ENCODE data around the gene CAPN10. TPM values are rescaled to one million over a fixed set of nuclear protein-coding genes. Genes with fewer than 3 reads are reported as not detected.

CAPN10 gene
- total RNA-seq, 4 donors from 2014 or later, result 6.8 to 12.2 (median 7.5) TPM

DNA sequence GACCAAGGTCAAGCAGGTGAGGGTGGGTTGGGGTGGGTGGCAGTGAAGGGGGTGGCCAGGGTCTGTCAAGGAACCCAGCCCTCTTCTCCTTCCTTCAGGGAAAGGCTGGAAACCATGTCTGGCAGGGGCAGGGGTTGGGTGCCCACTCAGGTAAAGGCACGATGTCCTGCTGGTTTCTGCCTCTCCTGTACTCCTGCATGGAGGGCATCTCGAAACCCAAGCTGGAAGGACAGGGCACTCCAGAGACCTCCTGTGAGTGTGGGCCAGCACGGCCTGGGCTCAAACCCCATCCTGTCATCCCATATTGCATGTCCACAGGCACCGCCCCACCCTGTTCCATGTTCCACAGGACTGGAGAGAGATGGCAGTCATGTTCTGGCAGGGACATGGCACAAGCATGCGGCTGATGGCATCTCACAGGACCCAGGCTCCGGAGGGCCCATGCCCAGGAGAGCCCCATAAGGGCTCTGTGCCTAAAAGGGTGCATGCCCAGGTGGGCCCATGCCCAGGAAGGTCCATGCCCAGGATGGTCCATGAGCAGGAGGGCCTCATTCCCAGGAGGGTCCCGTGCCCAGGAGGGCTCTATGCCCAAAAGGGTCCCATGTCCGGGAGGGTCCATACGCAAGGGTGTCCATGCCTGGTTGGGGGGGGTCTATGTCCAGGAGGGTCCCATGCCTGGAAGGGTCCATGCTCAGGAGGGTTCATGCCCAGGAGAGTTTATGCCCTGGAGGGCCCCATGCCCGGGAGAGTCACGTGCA lies 45.2 kb downstream of the CAPN10 start:
- no peak for ATAC-seq
- Histone ChIP-seq H3K4me3 (no peak overlapping the region), H3K4me1 (no peaks in the 10 kb centered on the region), H3K27ac (no peak overlapping the region), H3K36me3 (no peaks in the 10 kb centered on the region), H3K9me3 (no peaks in the 10 kb centered on the region), H3K27me3 (peaks cover 0 to 3% (median 0%) of the 10 kb centered on the region in 3 donors)
- intact Hi-C loops (cut with DNase I; ENCODE audit: low total_unique reads), result no loop called here
- TF ChIP-seq POLR2A (IDR thresholded peaks at IDR 0.05) (no peak), CTCF (IDR thresholded peaks at IDR 0.05 in 4 of 5, conservative IDR thresholded peaks at IDR 0.05 in 1 of 5) (no peak)
- DNase-seq, result no peak
- in situ Hi-C loops (cut with MboI; ENCODE audit: low sequenced_read_pairs in 4 of 4), result no loop called here

DNA sequence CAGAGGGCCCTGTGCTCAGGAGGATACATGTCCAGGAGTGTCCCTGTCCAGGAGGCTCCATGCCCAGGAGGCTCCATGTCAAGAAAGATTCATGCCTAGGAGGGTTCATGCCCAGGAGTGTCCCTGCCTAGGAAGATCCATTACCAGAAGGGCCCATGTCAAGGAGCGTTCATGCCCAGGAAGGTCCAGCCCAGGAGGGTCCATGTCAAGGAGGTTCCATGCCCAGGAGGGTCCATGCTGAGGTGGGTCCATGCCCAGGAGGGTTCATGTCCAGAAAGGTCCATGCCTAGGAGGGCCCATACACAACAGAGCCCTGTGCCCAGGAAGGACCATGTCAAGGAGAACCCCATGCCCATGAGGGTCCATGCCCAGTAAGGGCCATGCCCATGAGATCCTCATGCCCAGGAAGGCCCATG lies 45.8 kb downstream of the CAPN10 start:
- intact Hi-C loops (cut with DNase I; ENCODE audit: low total_unique reads), result no loop called here
- in situ Hi-C loops (cut with MboI; ENCODE audit: low sequenced_read_pairs in 4 of 4), result no loop called here
- TF ChIP-seq POLR2A (IDR thresholded peaks at IDR 0.05), result no peak
- TF ChIP-seq CTCF (IDR thresholded peaks at IDR 0.05 in 4 of 5, conservative IDR thresholded peaks at IDR 0.05 in 1 of 5), result no peak
- Histone ChIP-seq H3K27ac (no peak overlapping the region), H3K4me1 (no peaks in the 10 kb centered on the region), H3K9me3 (no peaks in the 10 kb centered on the region), H3K36me3 (no peaks in the 10 kb centered on the region), H3K4me3 (no peak overlapping the region), H3K27me3 (peaks cover 0 to 3% (median 0%) of the 10 kb centered on the region in 3 donors)
- DNase-seq, result no peak
- ATAC-seq, result no peak

DNA sequence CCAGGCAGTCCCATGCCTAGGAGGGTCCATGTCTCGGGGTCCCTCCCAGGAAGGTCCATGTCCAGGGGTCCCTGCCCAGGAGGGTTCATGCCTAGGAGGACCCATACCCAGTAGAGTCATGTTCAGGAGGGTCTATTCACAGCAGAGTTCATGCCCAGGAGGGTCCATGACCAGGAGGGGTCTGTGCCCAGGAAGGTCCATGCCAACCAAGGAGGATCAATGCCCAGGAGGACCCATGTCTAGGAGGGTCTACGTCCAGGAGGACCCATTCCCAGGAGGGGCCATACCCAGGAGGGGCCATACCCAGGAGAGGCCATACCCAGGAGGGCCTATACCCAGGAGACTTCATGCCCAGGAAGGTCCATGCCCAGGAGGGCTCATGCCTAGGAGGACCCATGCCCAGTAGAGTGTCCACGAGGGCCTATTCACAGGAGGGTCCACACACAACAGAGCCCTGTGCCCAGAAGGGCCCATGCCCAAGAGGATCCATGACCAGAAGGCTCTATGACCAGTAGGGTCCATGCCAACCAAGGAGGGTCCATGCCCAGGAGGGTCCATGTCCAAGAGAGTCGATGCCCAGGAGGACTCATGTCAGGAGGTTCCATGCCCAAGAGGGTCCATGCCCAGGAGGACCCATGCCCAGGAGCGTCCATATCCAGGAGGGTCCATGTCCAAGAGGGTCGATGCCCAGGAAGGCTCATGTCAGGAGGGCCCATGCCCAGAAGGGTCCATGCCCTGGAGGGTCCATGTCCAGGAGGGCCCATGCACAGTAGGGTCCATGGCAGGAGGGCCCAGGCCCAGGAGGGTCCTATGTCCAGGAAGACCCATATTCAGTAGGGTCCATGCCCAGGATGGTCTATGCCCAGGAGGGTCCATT lies 48.8 kb downstream of the CAPN10 start:
- TF ChIP-seq CTCF (IDR thresholded peaks at IDR 0.05 in 4 of 5, conservative IDR thresholded peaks at IDR 0.05 in 1 of 5) (no peak), POLR2A (IDR thresholded peaks at IDR 0.05) (no peak)
- no peak for DNase-seq
- intact Hi-C loops (cut with DNase I; ENCODE audit: low total_unique reads), result no loop called here
- no peak for ATAC-seq
- Histone ChIP-seq H3K36me3 (no peaks in the 10 kb centered on the region), H3K9me3 (no peaks in the 10 kb centered on the region), H3K27me3 (peaks cover 0 to 3% (median 0%) of the 10 kb centered on the region in 3 donors), H3K4me3 (no peak overlapping the region), H3K4me1 (peaks cover 0 to 15% of the 10 kb centered on the region in 2 donors), H3K27ac (no peak overlapping the region)
- in situ Hi-C loops (cut with MboI; ENCODE audit: low sequenced_read_pairs in 4 of 4), result no loop called here

GRCh38 chr2:240635998-240636547 lies 49.5 kb downstream of the CAPN10 start:
- Histone ChIP-seq H3K36me3 (no peaks in the 10 kb centered on the region), H3K4me3 (no peak overlapping the region), H3K9me3 (no peaks in the 10 kb centered on the region), H3K27me3 (peaks cover 0 to 3% (median 0%) of the 10 kb centered on the region in 3 donors), H3K4me1 (peaks cover 0 to 15% of the 10 kb centered on the region in 2 donors), H3K27ac (no peak overlapping the region)
- no peak for ATAC-seq
- TF ChIP-seq CTCF (IDR thresholded peaks at IDR 0.05 in 4 of 5, conservative IDR thresholded peaks at IDR 0.05 in 1 of 5), result no peak
- no peak for TF ChIP-seq POLR2A (IDR thresholded peaks at IDR 0.05)
- no peak for DNase-seq
- intact Hi-C loops (cut with DNase I; ENCODE audit: low total_unique reads), result no loop called here
- in situ Hi-C loops (cut with MboI; ENCODE audit: low sequenced_read_pairs in 4 of 4), result no loop called here
